ENCODE data around the gene PDYN.
A peak's percentile ranks its signal among the peaks of the same experiment; 100 is the strongest.

Gene PDYN

GRCh38 chr20:1951436-1952115 is 42.3 kb downstream of the PDYN start:
- Mint-ChIP-seq H3K4me1 (ENCODE audit: low read depth) (peaks cover 84% of the 10 kb centered on the region), H3K27me3 (no peaks in the 10 kb centered on the region), H3K4me3 (no peak overlapping the region), H3K36me3 (ENCODE audit: low read depth) (no peaks in the 10 kb centered on the region), H3K9me3 (no peaks in the 10 kb centered on the region), H3K27ac (peak overlapping the region; percentile 31)
- intact Hi-C loops (cut with micrococcal nuclease): no loop called here

DNA sequence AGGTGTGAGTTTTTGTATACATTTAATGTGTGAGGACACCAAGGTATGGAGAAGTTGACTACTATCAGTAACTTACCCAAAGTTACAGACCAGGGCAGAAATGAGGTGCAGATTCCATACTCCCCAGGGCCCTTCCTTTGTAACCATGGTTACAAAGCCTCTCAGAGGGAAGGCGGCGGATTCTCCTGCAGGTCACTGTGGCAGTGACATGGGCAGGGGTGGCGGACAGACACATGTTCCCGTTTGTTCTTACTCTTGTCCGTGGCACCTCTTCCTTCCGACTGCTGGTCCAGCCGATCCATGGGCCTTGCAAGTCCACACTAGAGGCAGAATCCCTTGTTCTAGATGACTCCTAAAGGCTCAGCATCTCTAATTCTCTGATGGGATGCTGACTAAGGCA is 43.0 kb downstream of the PDYN start:
- peaks cover 91% of the 10 kb centered on the region for H3K4me1 Mint-ChIP-seq (ENCODE audit: low read depth)
- no peaks in the 10 kb centered on the region for H3K9me3 Mint-ChIP-seq
- H3K36me3 Mint-ChIP-seq (ENCODE audit: low read depth): no peaks in the 10 kb centered on the region
- H3K27me3 Mint-ChIP-seq: no peaks in the 10 kb centered on the region
- H3K4me3 Mint-ChIP-seq: no peak overlapping the region
- intact Hi-C loops (cut with micrococcal nuclease): no loop called here
- no peak overlapping the region for H3K27ac Mint-ChIP-seq

DNA sequence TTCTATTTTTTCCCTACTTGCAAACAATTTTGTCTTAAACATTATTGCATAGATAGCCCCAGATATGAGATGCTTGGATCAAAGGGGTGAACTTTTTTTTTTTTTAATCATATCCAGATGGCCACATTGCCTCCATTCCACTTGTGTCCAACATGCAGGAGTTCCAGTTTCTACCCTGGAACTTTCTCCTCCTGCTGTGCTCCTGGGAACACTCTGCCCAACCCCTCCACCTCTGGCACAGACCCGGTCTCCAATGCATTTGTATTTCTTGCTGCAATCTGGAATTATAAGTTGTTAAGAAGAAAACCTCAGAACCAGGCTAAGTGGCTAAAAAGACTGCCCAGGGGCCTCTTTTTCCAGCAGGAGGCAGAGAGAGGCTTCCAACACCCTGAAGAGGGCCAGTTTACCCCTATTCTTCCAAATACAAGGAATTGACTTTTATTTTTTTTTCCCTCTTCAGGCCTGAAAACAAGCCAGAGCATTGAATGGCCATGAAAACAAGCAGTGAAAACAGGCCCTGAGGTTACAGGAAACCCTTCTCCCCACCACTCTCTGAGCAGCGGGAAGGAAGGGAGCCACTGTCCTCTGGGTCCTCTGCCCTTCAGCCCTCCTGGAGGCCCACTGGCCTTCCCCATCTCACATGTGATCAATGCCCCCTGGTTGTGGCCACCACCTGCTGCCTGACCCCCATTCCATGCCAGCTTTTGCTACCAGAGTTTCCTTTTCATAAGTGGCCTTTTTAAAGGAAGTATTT is 44.3 kb downstream of the PDYN start:
- H3K27me3 Mint-ChIP-seq: no peaks in the 10 kb centered on the region
- H3K4me1 Mint-ChIP-seq (ENCODE audit: low read depth): peaks cover 95% of the 10 kb centered on the region
- no peaks in the 10 kb centered on the region for H3K36me3 Mint-ChIP-seq (ENCODE audit: low read depth)
- no peaks in the 10 kb centered on the region for H3K9me3 Mint-ChIP-seq
- H3K27ac Mint-ChIP-seq: peak overlapping the region; percentile 75
- intact Hi-C loops (cut with micrococcal nuclease): no loop called here
- H3K4me3 Mint-ChIP-seq: no peak overlapping the region

- Mint-ChIP-seq H3K9me3 (no peaks in the 10 kb centered on the region), H3K4me3 (no peak overlapping the region), H3K4me1 (ENCODE audit: low read depth) (peaks cover 98% of the 10 kb centered on the region), H3K27ac (peak overlapping the region; percentile 76), H3K36me3 (ENCODE audit: low read depth) (no peaks in the 10 kb centered on the region), H3K27me3 (no peaks in the 10 kb centered on the region)
- intact Hi-C loops (cut with micrococcal nuclease): no loop called here
These were observed 46.4 kb downstream of the PDYN start for GRCh38 chr20:1947535-1947846.

- no peaks in the 10 kb centered on the region for H3K9me3 Mint-ChIP-seq
- no peaks in the 10 kb centered on the region for H3K27me3 Mint-ChIP-seq
- peaks cover 98% of the 10 kb centered on the region for H3K4me1 Mint-ChIP-seq (ENCODE audit: low read depth)
- H3K4me3 Mint-ChIP-seq: peak overlapping the region; percentile 59
- peak overlapping the region; percentile 76 for H3K27ac Mint-ChIP-seq
- H3K36me3 Mint-ChIP-seq (ENCODE audit: low read depth): no peaks in the 10 kb centered on the region
- intact Hi-C loops (cut with micrococcal nuclease): no loop called here
These were observed 46.9 kb downstream of the PDYN start for GRCh38 chr20:1946762-1947534.

GRCh38 chr20:1946442-1946761 is 47.5 kb downstream of the PDYN start:
- intact Hi-C loops (cut with micrococcal nuclease): no loop called here
- Mint-ChIP-seq H3K27me3 (no peaks in the 10 kb centered on the region), H3K9me3 (no peaks in the 10 kb centered on the region), H3K27ac (peak overlapping the region; percentile 80), H3K4me1 (ENCODE audit: low read depth) (peaks cover 95% of the 10 kb centered on the region), H3K4me3 (peak overlapping the region; percentile 59), H3K36me3 (ENCODE audit: low read depth) (no peaks in the 10 kb centered on the region)

DNA sequence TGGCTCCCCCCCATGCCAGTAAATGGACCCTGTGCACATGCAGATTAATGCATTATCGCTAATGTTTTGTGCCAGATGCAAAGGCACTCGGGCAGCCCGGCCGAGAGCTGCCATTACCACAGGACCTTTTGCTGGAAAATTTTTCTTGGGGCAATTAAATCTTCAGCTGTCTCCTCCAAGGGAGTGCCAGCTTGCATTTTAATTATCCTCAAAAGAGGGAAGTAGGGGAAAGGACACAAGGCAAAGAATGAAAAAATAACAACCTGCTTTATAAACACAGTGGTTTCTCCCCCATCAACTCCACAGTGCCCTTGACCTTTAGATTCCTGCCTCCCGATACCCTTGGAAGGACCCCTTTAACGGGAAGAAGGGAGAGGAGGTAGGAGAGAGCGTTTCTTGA is 48.2 kb downstream of the PDYN start:
- intact Hi-C loops (cut with micrococcal nuclease): no loop called here

DNA sequence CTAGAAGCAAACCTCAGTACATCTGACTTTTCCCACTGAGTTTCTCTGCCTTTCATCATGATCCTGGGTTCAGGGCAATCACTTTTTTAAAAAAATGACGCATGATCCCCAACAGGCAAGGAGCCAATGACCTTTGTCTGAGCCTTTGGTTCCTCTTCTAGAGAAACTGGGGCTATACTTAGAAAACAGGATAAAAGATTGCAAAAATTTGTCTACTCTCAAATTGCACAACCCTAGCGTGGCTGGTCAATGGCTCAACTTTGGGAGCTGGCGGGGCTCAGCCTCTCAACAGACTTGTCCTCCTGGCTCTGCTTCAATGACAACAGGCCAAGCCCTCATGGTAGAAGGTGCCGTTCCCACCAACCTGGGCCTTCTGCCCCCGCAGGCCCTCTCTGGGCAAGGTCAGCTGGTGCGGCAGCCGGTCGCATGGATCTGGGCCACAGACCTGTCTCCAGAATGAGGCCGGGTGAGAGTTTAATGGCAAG is 48.7 kb downstream of the PDYN start:
- H3K4me1 Mint-ChIP-seq (ENCODE audit: low read depth): peaks cover 90% of the 10 kb centered on the region
- peak overlapping the region; percentile 37 for H3K4me3 Mint-ChIP-seq
- peaks cover 1% of the 10 kb centered on the region for H3K36me3 Mint-ChIP-seq (ENCODE audit: low read depth)
- no peaks in the 10 kb centered on the region for H3K27me3 Mint-ChIP-seq
- peak overlapping the region; percentile 80 for H3K27ac Mint-ChIP-seq
- intact Hi-C loops (cut with micrococcal nuclease): no loop called here
- H3K9me3 Mint-ChIP-seq: no peaks in the 10 kb centered on the region

More for the DNA sequence above, 48.2 kb downstream of the PDYN start:
- Mint-ChIP-seq H3K4me1 (ENCODE audit: low read depth) (peaks cover 94% of the 10 kb centered on the region), H3K36me3 (ENCODE audit: low read depth) (no peaks in the 10 kb centered on the region), H3K27me3 (no peaks in the 10 kb centered on the region), H3K9me3 (no peaks in the 10 kb centered on the region), H3K27ac (peak overlapping the region; percentile 80), H3K4me3 (peak overlapping the region; percentile 37)

GRCh38 chr20:1944345-1945091 is 49.3 kb downstream of the PDYN start:
- Mint-ChIP-seq H3K27me3 (no peaks in the 10 kb centered on the region), H3K4me3 (peak overlapping the region; percentile 35), H3K4me1 (ENCODE audit: low read depth) (peaks cover 88% of the 10 kb centered on the region), H3K9me3 (no peaks in the 10 kb centered on the region), H3K36me3 (ENCODE audit: low read depth) (peaks cover 8% of the 10 kb centered on the region), H3K27ac (peak overlapping the region; percentile 80)
- intact Hi-C loops (cut with micrococcal nuclease): no loop called here

GRCh38 chr20:1943275-1944002 is 50.4 kb downstream of the PDYN start:
- intact Hi-C loops (cut with micrococcal nuclease): no loop called here
- H3K4me1 Mint-ChIP-seq (ENCODE audit: low read depth): peaks cover 84% of the 10 kb centered on the region
- no peaks in the 10 kb centered on the region for H3K27me3 Mint-ChIP-seq
- peaks cover 19% of the 10 kb centered on the region for H3K36me3 Mint-ChIP-seq (ENCODE audit: low read depth)
- no peaks in the 10 kb centered on the region for H3K9me3 Mint-ChIP-seq
- no peak overlapping the region for H3K4me3 Mint-ChIP-seq
- H3K27ac Mint-ChIP-seq: peak overlapping the region; percentile 67

DNA sequence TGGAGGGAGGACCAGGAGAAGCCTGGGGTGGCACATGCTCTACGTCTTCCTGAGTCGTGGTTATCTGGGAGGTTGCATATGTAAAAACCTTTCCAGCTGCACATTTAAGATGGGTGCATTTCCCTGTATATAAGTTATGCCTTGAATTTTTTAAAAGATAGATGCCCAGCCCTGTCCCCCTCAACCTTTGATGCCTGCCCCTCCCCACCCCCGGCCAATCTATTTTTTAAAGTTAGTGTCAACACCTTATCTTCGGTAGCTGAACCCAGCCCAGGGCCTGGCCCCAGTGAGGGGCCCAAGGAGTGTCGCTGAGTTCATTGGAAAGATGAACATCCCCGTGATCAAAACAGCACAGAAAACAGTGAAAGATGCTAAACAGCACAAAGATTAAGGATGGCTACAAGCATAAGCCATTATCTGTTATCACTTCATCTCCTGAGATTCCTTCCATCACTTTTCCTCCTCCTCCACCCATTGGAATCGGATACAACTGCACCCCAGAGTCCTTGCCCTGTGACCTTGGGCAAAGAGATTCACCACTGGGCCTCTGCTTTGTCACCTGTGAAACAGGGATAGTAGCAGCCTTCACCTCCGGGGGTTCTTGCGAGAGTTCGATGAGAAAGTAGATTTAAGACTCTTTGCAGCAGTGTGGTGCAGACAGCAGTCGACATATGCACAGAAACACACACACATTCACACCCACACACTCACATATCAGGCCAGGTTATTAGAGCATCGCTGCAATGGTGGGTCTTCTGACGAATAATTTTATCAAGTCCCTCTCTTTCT is 51.2 kb downstream of the PDYN start:
- Mint-ChIP-seq H3K27ac (peak overlapping the region; percentile 67), H3K4me1 (ENCODE audit: low read depth) (peaks cover 81% of the 10 kb centered on the region), H3K4me3 (no peak overlapping the region), H3K9me3 (no peaks in the 10 kb centered on the region), H3K36me3 (ENCODE audit: low read depth) (peaks cover 26% of the 10 kb centered on the region), H3K27me3 (no peaks in the 10 kb centered on the region)
- intact Hi-C loops (cut with micrococcal nuclease): no loop called here

DNA sequence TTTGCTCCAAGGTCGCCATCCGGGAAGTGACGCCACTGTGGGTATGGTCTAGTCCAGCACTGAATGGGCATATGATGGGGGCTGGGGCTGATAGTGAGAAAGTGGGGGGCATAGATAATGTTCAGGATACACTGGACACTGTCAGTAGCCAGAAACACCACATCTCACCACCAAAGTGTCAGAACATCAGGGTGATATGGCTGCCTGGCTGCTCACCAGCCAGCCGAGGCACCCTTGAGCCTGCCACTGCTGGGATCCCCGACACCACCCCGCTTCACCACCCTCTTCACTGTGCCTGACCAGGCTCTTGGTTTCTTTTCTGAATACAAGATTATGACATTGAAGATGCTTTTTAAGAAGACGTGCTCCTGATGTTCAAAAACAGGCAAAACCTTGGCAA is 51.8 kb downstream of the PDYN start:
- no peaks in the 10 kb centered on the region for H3K27me3 Mint-ChIP-seq
- intact Hi-C loops (cut with micrococcal nuclease): no loop called here
- peak overlapping the region; percentile 67 for H3K27ac Mint-ChIP-seq
- no peak overlapping the region for H3K4me3 Mint-ChIP-seq
- H3K36me3 Mint-ChIP-seq (ENCODE audit: low read depth): peaks cover 32% of the 10 kb centered on the region
- H3K9me3 Mint-ChIP-seq: no peaks in the 10 kb centered on the region
- H3K4me1 Mint-ChIP-seq (ENCODE audit: low read depth): peaks cover 77% of the 10 kb centered on the region

DNA sequence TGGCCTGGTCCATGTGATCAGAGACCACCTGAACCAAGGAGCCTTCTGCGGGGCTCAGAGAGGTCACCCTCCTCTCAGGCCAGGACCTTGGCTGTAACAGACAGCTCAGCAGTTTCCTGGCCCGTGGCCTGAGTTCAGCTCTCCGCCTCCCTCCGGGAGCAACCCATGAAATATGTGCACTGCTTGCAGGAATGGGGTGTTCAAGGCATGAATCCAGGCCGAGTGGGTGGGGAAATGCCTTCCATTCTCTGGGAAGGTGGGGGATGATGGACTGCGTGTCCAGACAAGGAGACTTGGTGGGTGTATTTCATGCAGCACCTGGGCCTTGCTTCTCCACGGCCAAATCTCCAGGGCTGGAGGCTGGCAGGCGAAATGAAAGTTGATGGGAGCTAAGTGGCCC is 52.6 kb downstream of the PDYN start:
- peaks cover 41% of the 10 kb centered on the region for H3K36me3 Mint-ChIP-seq (ENCODE audit: low read depth)
- H3K27me3 Mint-ChIP-seq: no peaks in the 10 kb centered on the region
- no peaks in the 10 kb centered on the region for H3K9me3 Mint-ChIP-seq
- no peak overlapping the region for H3K4me3 Mint-ChIP-seq
- peak overlapping the region; percentile 67 for H3K27ac Mint-ChIP-seq
- intact Hi-C loops (cut with micrococcal nuclease): no loop called here
- peaks cover 76% of the 10 kb centered on the region for H3K4me1 Mint-ChIP-seq (ENCODE audit: low read depth)

Measured in dendritic cell treated with granulocyte-macrophage colony-stimulating factor and Interleukin-4, amounts not matched to agents 40 ng/mL and 50 ng/mL, for 4 days (primary cell).